Muscle of leg (tissue), 11 donors: ENCODE measurements around the gene OR51B4. TPM values are rescaled to one million over a fixed set of nuclear protein-coding genes. Genes with fewer than 3 reads are reported as not detected.
"Not testable (repeated sequence)": the region's sequence is repeated elsewhere in the genome, so short reads cannot be mapped to it uniquely, and the experiment has no call there.

ENCODE experiments used
- DNase-seq: peaks from one replicate; pipeline ENCODE4 v3.0.0; 2013
- H3K27ac ChIP-seq: one replicate; pipeline ENCODE4 v1.5.1; 2013; ENCODE audit warnings: mild to moderate bottlenecking, low read length, control low read depth
- H3K27me3 ChIP-seq: one replicate; pipeline ENCODE4 v1.6.1; 2013; ENCODE audit warnings: low read length; ENCODE audit not compliant: control insufficient read depth, insufficient read depth
- H3K36me3 ChIP-seq: one replicate; pipeline ENCODE4 v1.6.1; 2013; ENCODE audit warnings: low read length; ENCODE audit not compliant: control insufficient read depth, insufficient read depth
- H3K4me1 ChIP-seq: one replicate; pipeline ENCODE4 v1.6.1; 2013; ENCODE audit warnings: low read length; ENCODE audit not compliant: control insufficient read depth, insufficient read depth
- H3K4me3 ChIP-seq: one replicate; pipeline ENCODE4 v1.5.1; 2013; ENCODE audit warnings: low read length, control low read depth
- H3K9me3 ChIP-seq: replicated peaks from 2 replicates; pipeline ENCODE4 v1.6.1; 2013; ENCODE audit warnings: low read depth, low read length; ENCODE audit not compliant: control insufficient read depth
- WGBS: methylation state at CpG from one replicate; pipeline ENCODE4 v1.1.5; 2013; ENCODE audit warnings: missing lambda C conversion rate; ENCODE audit not compliant: insufficient coverage; 5-methylcytosine and 5-hydroxymethylcytosine counted together
- polyA plus RNA-seq, 8 donors: library from polyadenylated mRNA; unstranded; fragments of 120-200 nt; gene quantifications; one replicate each; pipeline versions ENCODE4 v1.2.1 to v1.2.3, GENCODE V29; 2013; ENCODE audit warnings: inconsistent platforms in 1 of 8, low replicate concordance in 1 of 8; ENCODE audit not compliant: insufficient read length in 8 of 8, insufficient read depth in 1 of 8
- total RNA-seq: library from RNA; stranded (reverse); fragments of 120-200 nt; gene quantifications from one replicate; pipeline ENCODE4 v1.2.4, GENCODE V29; 2013

OR51B4 gene
- total and polyA plus RNA-seq, 9 donors: 0.09 to 0.18 (median 0.13) TPM; not detected in 6

GRCh38 chr11:5254646-5255413, 46.9 kb downstream of the OR51B4 start, which contains the start of gene HBG2:
TSS of gene HBG2 (minus strand) at chr11:5254781. CDS start at chr11:5254728, 53 bp downstream.
- not testable (repeated sequence) for H3K27ac ChIP-seq, H3K4me3 ChIP-seq, H3K4me1 ChIP-seq, H3K9me3 ChIP-seq, DNase-seq, H3K27me3 ChIP-seq, H3K36me3 ChIP-seq
- WGBS: 60% methylated on average over 1 of the region's 9 CpGs

- not testable (repeated sequence) for H3K9me3 ChIP-seq, H3K27ac ChIP-seq, DNase-seq, H3K36me3 ChIP-seq, H3K4me1 ChIP-seq, H3K4me3 ChIP-seq, H3K27me3 ChIP-seq
- WGBS: 57% methylated on average over 2 of the region's 2 CpGs
Observed at GRCh38 chr11:5254023-5254422, 47.7 kb downstream of the OR51B4 start.

- H3K27me3 ChIP-seq, H3K4me3 ChIP-seq, DNase-seq, H3K36me3 ChIP-seq, H3K9me3 ChIP-seq, H3K4me1 ChIP-seq, H3K27ac ChIP-seq: not testable (repeated sequence)
- WGBS: no CpG with 5 or more reads among the region's 5 CpGs
Observed at GRCh38 chr11:5253440-5253839, 48.3 kb downstream of the OR51B4 start.

- WGBS: no CpG with 5 or more reads among the region's 1 CpG
- Histone ChIP-seq H3K4me3 (no peak overlapping the region), H3K9me3 (no peaks in the 10 kb centered on the region), H3K4me1 (no peaks in the 10 kb centered on the region), H3K36me3 (no peaks in the 10 kb centered on the region), H3K27ac (no peak overlapping the region), H3K27me3 (no peaks in the 10 kb centered on the region)
- DNase-seq: no peak
Observed at GRCh38 chr11:5252919-5253265, 48.9 kb downstream of the OR51B4 start.

GRCh38 chr11:5252192-5252918, 49.4 kb downstream of the OR51B4 start:
- no peaks in the 10 kb centered on the region for H3K4me1 ChIP-seq
- no peak overlapping the region for H3K4me3 ChIP-seq
- no peak overlapping the region for H3K27ac ChIP-seq
- H3K36me3 ChIP-seq: no peaks in the 10 kb centered on the region
- WGBS: 14% methylated on average over 4 of the region's 9 CpGs
- no peaks in the 10 kb centered on the region for H3K27me3 ChIP-seq
- no peak for DNase-seq
- no peaks in the 10 kb centered on the region for H3K9me3 ChIP-seq

- Histone ChIP-seq H3K27ac (no peak overlapping the region), H3K36me3 (no peaks in the 10 kb centered on the region), H3K4me3 (no peak overlapping the region), H3K27me3 (no peaks in the 10 kb centered on the region), H3K4me1 (no peaks in the 10 kb centered on the region), H3K9me3 (no peaks in the 10 kb centered on the region)
- WGBS: no CpG with 5 or more reads among the region's 2 CpGs
- DNase-seq: no peak
Observed at GRCh38 chr11:5251746-5252145, 50.0 kb downstream of the OR51B4 start.

Other genes starting within 250 kb of the OR51B4 start
- not detected for gene OR52E2, start 242.3 kb downstream of the OR51B4 start, total RNA-seq
- not detected for gene OR52E2, start 242.3 kb downstream of the OR51B4 start, polyA plus RNA-seq
- gene OR52E1, start 232.4 kb downstream of the OR51B4 start, total RNA-seq: not detected
- gene OR52E1, start 232.4 kb downstream of the OR51B4 start, polyA plus RNA-seq: not detected
- gene OR52A5, start 163.6 kb downstream of the OR51B4 start, total RNA-seq: not detected
- gene OR52A5, start 163.6 kb downstream of the OR51B4 start, polyA plus RNA-seq: not detected
- gene OR52A1, start 147.2 kb downstream of the OR51B4 start, total RNA-seq: not detected
- gene OR52A1, start 147.2 kb downstream of the OR51B4 start, polyA plus RNA-seq: under 1 TPM in 6 of 8 donors, not detected in 2; 0.01 to 0.03 (median 0.01) TPM
- not detected for gene OR51V1, start 101.3 kb downstream of the OR51B4 start, total RNA-seq
- not detected for gene OR51V1, start 101.3 kb downstream of the OR51B4 start, polyA plus RNA-seq
- gene HBB, start 74.9 kb downstream of the OR51B4 start, total RNA-seq: 755 TPM
- gene HBB, start 74.9 kb downstream of the OR51B4 start, polyA plus RNA-seq: 100 to 1,000 TPM; 217 to 965 (median 589) TPM
- not detected for gene HBD, start 67.5 kb downstream of the OR51B4 start, total RNA-seq
- 1 to 10 TPM in 1 of 8 donors, under 1 TPM in 5, not detected in 2; 0.39 to 1.0 (median 0.58) TPM for gene HBD, start 67.5 kb downstream of the OR51B4 start, polyA plus RNA-seq
- 1,078 TPM for gene HBG1, start 52.1 kb downstream of the OR51B4 start, total RNA-seq
- gene HBG1, start 52.1 kb downstream of the OR51B4 start, polyA plus RNA-seq: 1,000 to 10,000 TPM in 2 of 8 donors, 10 to 100 TPM in 6; 12.5 to 3,398 (median 25.4) TPM
- 9,238 TPM for gene HBG2, start 47.2 kb downstream of the OR51B4 start, total RNA-seq
- gene HBG2, start 47.2 kb downstream of the OR51B4 start, polyA plus RNA-seq: over 10,000 TPM in 1 of 8 donors, 1,000 to 10,000 TPM in 7; 2,843 to 13,943 (median 6,695) TPM
- 10.3 TPM for gene HBE1, start 32.0 kb downstream of the OR51B4 start, total RNA-seq
- gene HBE1, start 32.0 kb downstream of the OR51B4 start, polyA plus RNA-seq: 10 to 100 TPM in 7 of 8 donors, 1 to 10 TPM in 1; 6.7 to 64.8 (median 19.8) TPM
- gene OR51B2, start 22.4 kb upstream of the OR51B4 start, total RNA-seq: 0.09 TPM
- gene OR51B2, start 22.4 kb upstream of the OR51B4 start, polyA plus RNA-seq: not detected
- 0.31 TPM for gene OR51B5, start 41.6 kb upstream of the OR51B4 start, total RNA-seq
- gene OR51B5, start 41.6 kb upstream of the OR51B4 start, polyA plus RNA-seq: under 1 TPM in 3 of 8 donors, not detected in 5; 0.20 to 0.28 (median 0.26) TPM
- not detected for gene OR51B6, start 49.6 kb upstream of the OR51B4 start, total RNA-seq
- not detected for gene OR51B6, start 49.6 kb upstream of the OR51B4 start, polyA plus RNA-seq
- gene OR51M1, start 81.9 kb upstream of the OR51B4 start, total RNA-seq: not detected
- not detected for gene OR51M1, start 81.9 kb upstream of the OR51B4 start, polyA plus RNA-seq
- gene OR51Q1, start 120.2 kb upstream of the OR51B4 start, total RNA-seq: not detected
- gene OR51Q1, start 120.2 kb upstream of the OR51B4 start, polyA plus RNA-seq: not detected
- gene OR51I1, start 139.6 kb upstream of the OR51B4 start, total RNA-seq: not detected
- not detected for gene OR51I1, start 139.6 kb upstream of the OR51B4 start, polyA plus RNA-seq
- gene OR51I2, start 147.4 kb upstream of the OR51B4 start, total RNA-seq: not detected
- not detected for gene OR51I2, start 147.4 kb upstream of the OR51B4 start, polyA plus RNA-seq
- gene OR52D1, start 186.7 kb upstream of the OR51B4 start, total RNA-seq: not detected
- gene OR52D1, start 186.7 kb upstream of the OR51B4 start, polyA plus RNA-seq: not detected
- 0.13 TPM for gene UBQLN3, start 208.0 kb upstream of the OR51B4 start, total RNA-seq
- gene UBQLN3, start 208.0 kb upstream of the OR51B4 start, polyA plus RNA-seq: not detected
- gene UBQLNL, start 214.8 kb upstream of the OR51B4 start, total RNA-seq: 0.18 TPM
- gene UBQLNL, start 214.8 kb upstream of the OR51B4 start, polyA plus RNA-seq: under 1 TPM; 0.11 to 0.38 (median 0.23) TPM
- gene OR52H1, start 246.6 kb upstream of the OR51B4 start, total RNA-seq: 0.22 TPM
- gene OR52H1, start 246.6 kb upstream of the OR51B4 start, polyA plus RNA-seq: not detected